DMS 273 treated with DMSO at 0.1 percent for 48 hours (cell line): ENCODE measurements around the gene SLC31A1.
"Not testable (repeated sequence)": the region's sequence is repeated elsewhere in the genome, so short reads cannot be mapped to it uniquely, and the experiment has no call there.

ENCODE experiments used
- DNase-seq: peaks from one replicate; lab custom pipeline; 2025; lab: John Stamatoyannopoulos, UW

SLC31A1 gene

DNA sequence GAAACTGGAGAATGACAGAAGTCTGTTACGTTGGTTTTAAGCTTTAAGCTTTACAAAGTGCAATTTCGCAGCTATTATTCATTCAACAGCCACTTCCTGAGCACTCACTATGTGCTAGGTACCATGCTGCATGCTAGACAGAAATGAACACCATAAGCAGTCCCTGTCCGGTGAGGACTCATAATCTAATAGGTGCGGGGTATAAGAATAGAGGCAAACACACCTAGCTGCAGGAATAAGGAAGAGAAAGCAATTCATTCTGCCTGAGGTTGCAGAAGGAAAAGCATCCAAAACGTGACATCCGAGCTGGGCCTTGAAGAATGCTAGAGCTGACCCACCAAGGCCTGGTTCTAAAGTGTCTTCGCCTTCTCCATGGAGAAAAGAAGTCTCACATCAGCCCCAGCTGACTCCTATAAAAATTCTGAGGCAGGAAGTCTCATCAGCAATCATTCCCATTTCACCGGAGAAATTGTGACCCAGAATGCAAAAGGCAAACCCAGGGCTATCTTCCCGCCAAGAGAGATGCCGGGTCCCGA is 809 bp upstream of the SLC31A1 start:
- no peak for DNase-seq

- no peak for DNase-seq
These were observed 597 bp downstream of the SLC31A1 start for GRCh38 chr9:113221800-113222481.

DNA sequence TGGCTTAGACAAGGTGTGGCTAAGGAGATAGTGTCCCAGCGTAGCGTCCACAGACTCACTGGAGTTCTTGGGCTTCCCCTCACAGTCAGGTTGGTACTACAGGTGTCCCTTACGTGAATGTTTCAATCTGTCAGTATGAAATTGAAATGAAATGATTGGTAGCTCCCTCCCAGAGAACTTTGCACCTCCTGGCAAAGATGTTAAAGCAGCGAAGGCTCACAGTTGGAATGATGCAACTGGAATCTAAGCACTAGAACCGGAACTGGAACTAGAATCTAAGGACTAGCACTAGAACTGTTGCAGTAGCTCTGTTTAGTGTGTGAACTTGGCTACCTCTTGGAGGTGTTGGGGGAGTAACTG is 1.1 kb downstream of the SLC31A1 start:
- no peak for DNase-seq

GRCh38 chr9:113223963-113224362 is 2.6 kb downstream of the SLC31A1 start:
- DNase-seq: no peak

DNA sequence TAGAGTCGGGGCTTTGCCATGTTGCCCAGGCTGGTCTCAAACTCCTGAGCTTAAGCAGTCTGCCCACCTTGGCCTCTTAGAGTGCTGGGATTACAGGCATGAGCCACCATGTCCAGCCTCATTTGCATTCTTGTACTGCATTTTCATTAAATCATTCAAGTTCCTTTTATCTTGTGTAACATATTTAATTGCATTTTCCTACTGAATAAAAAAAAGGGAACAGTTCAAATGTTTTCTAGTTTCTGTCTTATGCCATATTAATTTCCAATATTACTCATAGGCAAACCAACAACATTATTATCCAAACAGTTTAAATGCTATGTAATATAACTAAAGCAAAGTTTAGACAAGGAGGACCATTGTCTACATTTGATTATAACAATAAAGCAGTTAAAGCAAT is 6.1 kb downstream of the SLC31A1 start:
- DNase-seq: no peak

- no peak for DNase-seq
These were observed 6.9 kb downstream of the SLC31A1 start for GRCh38 chr9:113228130-113228665.

DNA sequence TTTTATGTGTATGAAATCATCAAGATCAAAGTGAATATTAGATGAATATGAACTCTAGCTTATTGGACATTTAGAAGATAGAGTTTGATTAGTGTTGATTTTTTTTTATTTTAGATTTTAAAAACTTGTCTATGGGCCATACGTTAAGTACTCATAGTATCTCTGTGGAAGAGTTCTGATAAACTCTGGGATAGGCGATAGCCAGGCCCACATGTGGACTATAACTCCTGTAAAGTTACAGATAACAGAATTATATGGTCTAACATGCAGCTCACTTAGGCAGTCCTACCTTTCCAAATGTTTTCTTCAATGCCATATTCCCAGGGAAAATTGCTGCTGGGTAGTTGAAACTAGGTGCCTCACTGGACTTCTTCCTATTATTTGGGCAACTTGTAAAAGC is 10.4 kb downstream of the SLC31A1 start:
- DNase-seq: no peak

GRCh38 chr9:113235701-113236255 is 14.4 kb downstream of the SLC31A1 start:
- not testable (repeated sequence) for DNase-seq

DNA sequence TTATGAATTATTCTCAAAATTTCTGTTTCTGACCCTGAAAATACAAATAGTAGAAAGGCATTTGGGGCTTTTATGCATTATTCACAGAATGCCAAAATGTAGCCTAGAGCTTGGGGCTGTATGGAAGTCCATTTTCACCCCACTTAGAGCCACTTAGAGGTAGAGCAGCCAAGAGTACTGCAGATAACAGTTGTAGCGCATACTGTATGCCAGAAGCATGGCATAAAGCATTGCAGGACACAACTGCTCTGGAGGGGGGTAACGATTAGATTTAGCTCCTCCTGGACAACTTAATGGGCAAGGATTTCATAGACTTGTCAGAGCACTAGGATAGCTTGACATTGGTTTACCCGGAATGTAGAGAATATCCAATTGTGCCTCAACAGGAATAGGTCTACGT is 15.7 kb downstream of the SLC31A1 start:
- DNase-seq: no peak

- DNase-seq: no peak
These were observed 17.0 kb downstream of the SLC31A1 start for GRCh38 chr9:113238202-113238858.

GRCh38 chr9:113238859-113239232 is 17.5 kb downstream of the SLC31A1 start:
- DNase-seq: no peak

GRCh38 chr9:113241161-113241560 is 19.8 kb downstream of the SLC31A1 start:
- DNase-seq: no peak

DNA sequence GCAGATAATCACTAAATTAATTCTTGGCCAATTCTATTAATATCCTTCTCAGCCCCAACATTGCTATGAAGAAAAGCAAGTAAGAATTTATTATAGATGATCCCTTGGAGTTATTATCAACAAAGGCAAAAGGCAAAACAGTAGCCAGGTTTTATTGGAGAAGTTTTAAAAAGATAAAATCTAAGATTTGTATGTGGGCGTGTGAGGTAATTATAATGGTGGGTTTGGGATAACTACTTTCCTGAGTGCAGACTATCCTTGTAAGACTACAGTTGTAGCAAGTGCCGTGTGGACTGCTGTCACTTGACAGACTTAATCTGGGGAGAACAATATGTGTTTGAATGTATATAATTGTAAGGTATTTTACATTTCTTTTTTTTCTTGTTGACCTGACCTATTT is 23.2 kb downstream of the SLC31A1 start:
- DNase-seq: no peak

DNA sequence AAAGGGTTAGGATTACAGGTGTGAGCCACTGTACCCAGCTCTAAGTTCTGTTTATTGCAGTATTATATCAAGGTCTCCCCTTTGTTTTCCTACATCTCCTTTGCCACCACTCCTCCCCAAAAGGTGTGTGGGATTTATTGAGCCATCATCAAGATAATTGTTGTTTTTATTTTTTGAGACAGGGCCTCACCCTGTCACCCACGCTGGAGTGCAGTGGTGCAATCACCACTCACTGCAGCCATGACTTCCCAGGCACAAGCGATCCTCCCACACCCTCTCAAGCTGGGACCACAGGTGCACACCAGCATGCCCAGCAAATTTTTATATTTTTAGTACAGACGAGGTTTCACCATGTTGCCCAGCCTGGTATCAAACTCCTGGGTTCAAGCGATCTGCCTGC is 24.6 kb downstream of the SLC31A1 start:
- DNase-seq: no peak

- no peak for DNase-seq
These were observed 25.6 kb downstream of the SLC31A1 start for GRCh38 chr9:113246928-113247327.

DNA sequence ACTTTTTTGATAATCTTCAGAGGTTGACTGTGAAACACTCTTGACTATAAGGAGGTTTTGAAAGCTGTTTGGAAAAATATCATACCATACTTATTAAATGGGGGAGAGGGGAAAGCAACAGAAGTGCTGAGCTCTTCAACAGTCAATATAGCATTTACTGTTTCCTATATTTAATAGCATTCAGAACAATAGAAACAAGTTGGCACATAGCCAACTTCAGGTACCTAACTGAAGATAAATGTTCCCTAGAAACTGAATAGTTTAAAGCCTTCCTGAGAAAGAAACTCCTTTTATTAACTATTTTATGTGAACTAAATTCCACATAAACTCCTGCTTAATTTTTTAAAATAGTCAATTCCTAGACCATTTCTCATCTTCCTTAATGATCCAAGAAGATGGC is 26.3 kb downstream of the SLC31A1 start:
- no peak for DNase-seq

- not testable (repeated sequence) for DNase-seq
These were observed 28.3 kb downstream of the SLC31A1 start for GRCh38 chr9:113249661-113250060.

GRCh38 chr9:113250807-113251206 is 29.5 kb downstream of the SLC31A1 start:
- no peak for DNase-seq

- no peak for DNase-seq
These were observed 33.6 kb downstream of the SLC31A1 start for GRCh38 chr9:113254991-113255390.

- DNase-seq: no peak
These were observed 34.1 kb downstream of the SLC31A1 start for GRCh38 chr9:113255438-113255837.

GRCh38 chr9:113257863-113258262 is 36.5 kb downstream of the SLC31A1 start:
- no peak for DNase-seq

DNA sequence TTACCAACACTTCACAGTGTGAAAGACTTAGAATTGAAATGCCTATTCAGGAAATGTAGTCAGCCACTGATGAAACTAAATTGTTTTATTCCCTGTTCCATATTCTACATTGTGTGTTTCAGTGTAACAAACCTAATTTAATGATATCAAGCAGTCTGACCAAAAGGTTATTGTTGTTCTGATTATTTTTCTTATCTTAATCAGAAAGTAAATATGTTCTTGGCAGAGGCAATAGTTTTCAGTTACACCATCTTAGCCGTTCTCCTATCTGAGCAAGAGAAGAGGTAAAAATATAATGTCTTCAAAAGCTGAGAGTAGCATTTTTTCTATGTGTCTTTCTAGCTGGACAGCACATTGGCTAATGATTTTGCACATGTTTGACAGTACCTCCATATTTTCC is 36.9 kb downstream of the SLC31A1 start:
- no peak for DNase-seq
